Measurements from ENCODE around the gene CRHR2.

DNA sequence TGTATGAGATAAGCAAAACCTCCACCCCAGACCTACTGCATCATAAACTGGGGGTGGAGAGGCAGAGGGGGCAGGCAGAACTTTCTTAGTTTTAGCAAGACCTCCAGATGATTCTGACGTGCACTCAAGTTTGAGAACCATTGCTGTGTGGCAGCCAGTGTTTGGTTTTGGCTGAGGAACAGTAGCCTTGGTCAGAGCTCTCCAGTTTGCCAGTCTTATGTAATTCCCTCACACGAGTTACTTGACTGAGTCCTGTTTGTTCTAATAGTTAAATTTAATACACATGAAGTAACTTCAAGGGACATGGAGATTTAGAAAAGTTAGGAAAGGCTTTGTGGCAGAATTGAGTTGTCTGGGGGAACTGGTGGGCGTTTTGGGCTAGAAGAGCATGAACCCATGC, 49.0 kb downstream of the CRHR2 start:
- TF ChIP-seq, protein P1, sequence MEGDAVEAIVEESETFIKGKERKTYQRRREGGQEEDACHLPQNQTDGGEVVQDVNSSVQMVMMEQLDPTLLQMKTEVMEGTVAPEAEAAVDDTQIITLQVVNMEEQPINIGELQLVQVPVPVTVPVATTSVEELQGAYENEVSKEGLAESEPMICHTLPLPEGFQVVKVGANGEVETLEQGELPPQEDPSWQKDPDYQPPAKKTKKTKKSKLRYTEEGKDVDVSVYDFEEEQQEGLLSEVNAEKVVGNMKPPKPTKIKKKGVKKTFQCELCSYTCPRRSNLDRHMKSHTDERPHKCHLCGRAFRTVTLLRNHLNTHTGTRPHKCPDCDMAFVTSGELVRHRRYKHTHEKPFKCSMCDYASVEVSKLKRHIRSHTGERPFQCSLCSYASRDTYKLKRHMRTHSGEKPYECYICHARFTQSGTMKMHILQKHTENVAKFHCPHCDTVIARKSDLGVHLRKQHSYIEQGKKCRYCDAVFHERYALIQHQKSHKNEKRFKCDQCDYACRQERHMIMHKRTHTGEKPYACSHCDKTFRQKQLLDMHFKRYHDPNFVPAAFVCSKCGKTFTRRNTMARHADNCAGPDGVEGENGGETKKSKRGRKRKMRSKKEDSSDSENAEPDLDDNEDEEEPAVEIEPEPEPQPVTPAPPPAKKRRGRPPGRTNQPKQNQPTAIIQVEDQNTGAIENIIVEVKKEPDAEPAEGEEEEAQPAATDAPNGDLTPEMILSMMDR (IDR thresholded peaks at IDR 0.05), result no peak
- no peak for TF ChIP-seq POLR2A (IDR thresholded peaks at IDR 0.05)
- no peak for TF ChIP-seq POLR2AphosphoS5 (IDR thresholded peaks at IDR 0.05)
